Stimulated activated CD8-positive, alpha-beta memory T cell treated with anti-CD3 and anti-CD28 coated beads, Interleukin-7, amount 100 ng/mL, for 48 hours (primary cell): Measurements from ENCODE around the gene ARL4C.

Experiments used
- DNase-seq, 2 donors: peaks; one replicate each; pipeline ENCODE4 v3.0.0-alpha.2; 2020; ENCODE audit warnings: low read depth in 1 of 2; ENCODE audit errors: extremely low read depth in 1 of 2

ARL4C gene

GRCh38 chr2:234500394-234501006, 3.6 kb upstream of the ARL4C start:
- DNase-seq: peak in 1 of 2 donors; percentile 67

- DNase-seq: no peak
Measured at GRCh38 chr2:234497594-234498235, 834 bp upstream of the ARL4C start.

- DNase-seq: peak in 1 of 2 donors; percentile 21
Measured at GRCh38 chr2:234496055-234496834, 636 bp downstream of the ARL4C start.

- no peak for DNase-seq
Measured at GRCh38 chr2:234495251-234496054, 1.4 kb downstream of the ARL4C start.

- no peak for DNase-seq
Measured at GRCh38 chr2:234494361-234495250, 2.3 kb downstream of the ARL4C start.

GRCh38 chr2:234493796-234494195, 3.1 kb downstream of the ARL4C start:
- DNase-seq: no peak

GRCh38 chr2:234492717-234493485, 4.0 kb downstream of the ARL4C start:
- no peak for DNase-seq

GRCh38 chr2:234491897-234492296, 5.0 kb downstream of the ARL4C start:
- DNase-seq: no peak

GRCh38 chr2:234491281-234491680, 5.6 kb downstream of the ARL4C start:
- DNase-seq: no peak

- DNase-seq: peak in 1 of 2 donors; percentile 34
Measured at GRCh38 chr2:234490271-234491091, 6.4 kb downstream of the ARL4C start.

GRCh38 chr2:234488913-234489451, 7.9 kb downstream of the ARL4C start:
- peak in 1 of 2 donors; percentile 60 for DNase-seq

GRCh38 chr2:234488486-234488885, 8.4 kb downstream of the ARL4C start:
- DNase-seq: no peak

- DNase-seq: no peak
Measured at GRCh38 chr2:234487356-234487755, 9.5 kb downstream of the ARL4C start.

- DNase-seq: peak; percentile 64 to 86
Measured at GRCh38 chr2:234483568-234484251, 13.2 kb downstream of the ARL4C start.

- DNase-seq: no peak
Measured at GRCh38 chr2:234481301-234481700, 15.6 kb downstream of the ARL4C start.

- no peak for DNase-seq
Measured at GRCh38 chr2:234480337-234480736, 16.5 kb downstream of the ARL4C start.

GRCh38 chr2:234479465-234479864, 17.4 kb downstream of the ARL4C start:
- no peak for DNase-seq
